GM20431 (cell line): ENCODE measurements around the gene IAH1.

Experiments used
- in situ Hi-C: fragments of 300-500 bp; cut with MseI, MboI; formaldehyde crosslinking; loops from one replicate; pipeline ENCODE4 v1.15.0; 2020; ENCODE audit warnings: low sequenced_read_pairs; ENCODE audit not compliant: unreplicated experiment

Gene IAH1

GRCh38 chr2:9474361-9475057 is at the start of gene IAH1:
IAH1 (plus strand) TSS chr2:9474551; CDS start chr2:9474567, 16 bp downstream.
- in situ Hi-C loops = no loop called here

- in situ Hi-C loops = no loop called here
These were observed 45.3 kb upstream of the IAH1 start for GRCh38 chr2:9428965-9429577.

- in situ Hi-C loops = no loop called here
These were observed 43.7 kb upstream of the IAH1 start for GRCh38 chr2:9430316-9431293.

- in situ Hi-C loops = no loop called here
These were observed 39.9 kb upstream of the IAH1 start for GRCh38 chr2:9434489-9434888.

- in situ Hi-C loops = no loop called here
These were observed 34.8 kb upstream of the IAH1 start for GRCh38 chr2:9439536-9439935.

- in situ Hi-C loops = no loop called here
These were observed 34.2 kb upstream of the IAH1 start for GRCh38 chr2:9440058-9440727.

GRCh38 chr2:9441556-9441955 is 32.8 kb upstream of the IAH1 start:
- in situ Hi-C loops = no loop called here

- in situ Hi-C loops = no loop called here
These were observed 30.8 kb upstream of the IAH1 start for GRCh38 chr2:9443526-9443925.

GRCh38 chr2:9445089-9445488 is 29.3 kb upstream of the IAH1 start:
- in situ Hi-C loops = no loop called here

GRCh38 chr2:9451231-9451630 is 23.1 kb upstream of the IAH1 start:
- in situ Hi-C loops = no loop called here

GRCh38 chr2:9460441-9461017 is 13.8 kb upstream of the IAH1 start:
- in situ Hi-C loops = no loop called here

- in situ Hi-C loops = no loop called here
These were observed 13.3 kb upstream of the IAH1 start for GRCh38 chr2:9461079-9461478.

GRCh38 chr2:9462313-9462712 is 12.0 kb upstream of the IAH1 start:
- in situ Hi-C loops = no loop called here

GRCh38 chr2:9462886-9463697 is 11.3 kb upstream of the IAH1 start:
- in situ Hi-C loops = no loop called here

- in situ Hi-C loops = no loop called here
These were observed 10.7 kb upstream of the IAH1 start for GRCh38 chr2:9463698-9464034.

GRCh38 chr2:9465170-9465569 is 9.2 kb upstream of the IAH1 start:
- in situ Hi-C loops = no loop called here

- in situ Hi-C loops = no loop called here
These were observed 8.1 kb upstream of the IAH1 start for GRCh38 chr2:9466147-9466683.

- in situ Hi-C loops = no loop called here
These were observed 6.7 kb upstream of the IAH1 start for GRCh38 chr2:9467687-9468086.

GRCh38 chr2:9471206-9471605 is 3.1 kb upstream of the IAH1 start:
- in situ Hi-C loops = no loop called here
